GM18873 (cell line): ENCODE measurements around the gene CCDC127.
"Not testable (repeated sequence)": the region's sequence is repeated elsewhere in the genome, so short reads cannot be mapped to it uniquely, and the experiment has no call there.

Experiments
- ATAC-seq: cut with Tn5 transposase; IDR thresholded peaks from one replicate; pipeline ENCODE4 v1.9.1; 2021; ENCODE audit warnings: mild to moderate bottlenecking, moderate library complexity, moderate number of reproducible peaks; ENCODE audit not compliant: unreplicated experiment, low FRiP score

The CCDC127 gene

GRCh38 chr5:174876-175465, 43.0 kb downstream of the CCDC127 start:
- ATAC-seq, result no peak

GRCh38 chr5:174291-174600, 43.7 kb downstream of the CCDC127 start:
- ATAC-seq, result no peak

DNA sequence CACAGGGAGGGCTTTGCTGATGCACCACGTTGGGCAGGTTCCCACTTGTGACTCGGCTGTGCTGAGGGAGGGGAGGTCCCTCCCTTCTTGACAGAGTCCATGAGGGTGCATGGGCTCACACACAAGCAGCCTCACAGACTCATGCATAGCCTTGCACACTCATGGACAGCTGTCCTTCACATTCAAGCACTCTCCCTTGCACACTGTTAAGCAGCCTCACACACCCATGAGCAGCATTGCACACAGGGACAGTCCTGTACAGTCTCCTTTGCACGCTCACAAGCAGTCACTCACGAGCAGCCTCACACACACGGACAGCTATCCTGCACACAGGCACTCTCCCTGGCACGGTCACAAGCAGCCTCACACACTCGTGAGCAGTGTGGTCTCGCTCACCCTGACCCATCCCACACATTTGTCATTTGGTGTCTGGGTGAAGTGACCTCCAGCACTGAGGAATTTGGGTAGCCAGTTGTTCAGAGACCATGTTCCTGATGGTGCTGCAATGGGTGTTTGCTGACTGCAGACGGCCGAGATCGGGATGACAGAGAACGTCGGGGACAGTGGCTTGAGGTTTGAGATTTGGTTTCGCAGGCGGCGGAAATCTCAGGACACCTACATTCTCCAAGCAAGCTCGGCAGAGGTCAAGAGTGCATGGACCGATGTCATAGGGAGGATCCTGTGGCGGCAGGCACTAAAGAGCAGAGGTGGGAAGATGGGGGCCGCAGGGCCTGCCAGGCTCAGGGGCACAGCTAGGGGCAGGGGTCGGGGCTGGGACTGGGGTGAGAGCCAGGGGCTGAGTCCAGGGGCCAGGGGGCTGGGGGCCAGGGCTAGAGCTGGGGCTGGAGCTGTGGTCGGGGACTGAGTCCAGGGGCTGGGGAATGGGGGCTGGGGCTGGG, 44.3 kb downstream of the CCDC127 start:
- ATAC-seq, result no peak

DNA sequence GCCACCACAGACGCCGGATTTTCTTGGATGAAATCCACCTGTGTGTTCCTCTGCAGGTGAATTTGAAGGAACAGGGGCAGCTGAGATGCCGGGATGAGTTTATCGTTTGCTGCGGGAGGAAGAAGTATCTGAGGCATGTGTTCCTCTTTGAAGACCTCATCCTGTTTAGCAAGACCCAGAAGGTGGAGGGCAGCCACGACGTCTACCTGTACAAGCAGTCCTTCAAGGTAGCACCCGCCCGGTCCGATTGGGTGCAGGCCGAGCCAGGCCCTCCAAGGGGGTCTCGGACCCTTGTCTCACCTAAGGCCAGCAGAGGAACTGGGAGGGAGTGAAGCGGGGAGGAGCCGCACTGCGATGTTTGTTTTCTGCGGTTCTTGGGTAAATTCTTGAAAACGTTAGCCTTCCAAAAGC, 45.1 kb downstream of the CCDC127 start:
- no peak for ATAC-seq

DNA sequence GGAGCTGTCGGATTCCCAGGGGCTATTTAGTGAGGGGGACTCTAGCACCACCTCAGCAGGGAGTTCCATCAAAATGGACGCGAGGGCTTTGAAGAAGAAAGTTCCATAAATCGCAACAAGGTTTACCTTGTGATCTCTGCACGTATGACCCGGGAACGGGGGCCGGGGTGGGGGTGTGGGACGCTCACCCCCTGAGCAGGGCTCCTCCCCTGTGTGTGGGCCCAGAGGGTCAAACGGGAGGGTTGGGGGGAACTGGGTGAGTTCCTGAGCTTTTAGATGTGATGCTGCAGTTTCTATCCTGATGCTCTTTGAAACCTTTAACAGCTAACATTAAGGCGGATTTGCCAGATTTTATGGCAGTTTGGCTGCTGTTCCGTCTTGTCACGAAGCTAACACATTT, 45.5 kb downstream of the CCDC127 start:
- ATAC-seq, result no peak

GRCh38 chr5:171801-172331, 46.1 kb downstream of the CCDC127 start:
- no peak for ATAC-seq

- no peak for ATAC-seq
Observed at GRCh38 chr5:170971-171800, 46.8 kb downstream of the CCDC127 start.

DNA sequence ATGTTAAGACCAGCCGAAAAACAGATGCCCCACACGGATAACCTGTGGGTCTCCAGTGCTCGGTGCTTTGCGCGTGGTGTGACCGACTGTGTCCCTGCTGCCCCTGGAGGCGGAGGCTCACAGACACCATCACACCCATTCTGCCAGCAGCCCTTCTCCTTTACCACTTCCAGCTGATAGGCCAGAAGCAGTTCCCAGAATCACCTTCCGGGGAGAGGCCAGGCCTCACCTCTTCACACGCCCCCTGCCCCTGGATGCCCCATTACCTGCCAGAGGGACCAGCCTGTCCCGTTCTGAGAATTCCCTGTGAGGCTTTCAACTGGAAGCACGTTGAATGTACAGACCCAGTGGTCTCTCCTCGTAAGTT, 48.2 kb downstream of the CCDC127 start:
- ATAC-seq, result no peak

GRCh38 chr5:169071-169727, 48.8 kb downstream of the CCDC127 start:
- no peak for ATAC-seq

- ATAC-seq, result no peak
Observed at GRCh38 chr5:167982-168660, 49.8 kb downstream of the CCDC127 start.

- ATAC-seq, result no peak
Observed at GRCh38 chr5:167511-167910, 50.4 kb downstream of the CCDC127 start.

GRCh38 chr5:166441-167372, 51.2 kb downstream of the CCDC127 start:
- no peak for ATAC-seq

DNA sequence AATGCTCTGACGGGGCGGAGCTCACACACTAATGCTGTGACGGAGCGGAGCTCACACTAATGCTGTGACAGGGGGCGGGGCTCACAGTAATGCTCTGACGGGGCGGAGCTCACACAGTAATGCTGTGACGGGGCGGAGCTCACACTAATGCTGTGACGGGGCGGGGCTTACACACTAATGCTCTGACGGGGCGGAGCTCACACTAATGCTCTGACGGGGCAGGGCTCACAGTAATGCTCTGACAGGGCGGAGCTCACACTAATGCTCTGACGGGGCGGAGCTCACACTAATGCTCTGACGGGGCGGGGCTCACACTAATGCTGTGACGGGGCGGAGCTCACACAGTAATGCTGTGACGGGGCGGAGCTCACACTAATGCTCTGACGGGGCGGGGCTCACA, 53.2 kb downstream of the CCDC127 start:
- ATAC-seq, result not testable (repeated sequence)

- no peak for ATAC-seq
Observed at GRCh38 chr5:164244-164643, 53.7 kb downstream of the CCDC127 start.

- ATAC-seq, result no peak
Observed at GRCh38 chr5:163841-164240, 54.1 kb downstream of the CCDC127 start.

GRCh38 chr5:163338-163620, 54.7 kb downstream of the CCDC127 start:
- no peak for ATAC-seq

DNA sequence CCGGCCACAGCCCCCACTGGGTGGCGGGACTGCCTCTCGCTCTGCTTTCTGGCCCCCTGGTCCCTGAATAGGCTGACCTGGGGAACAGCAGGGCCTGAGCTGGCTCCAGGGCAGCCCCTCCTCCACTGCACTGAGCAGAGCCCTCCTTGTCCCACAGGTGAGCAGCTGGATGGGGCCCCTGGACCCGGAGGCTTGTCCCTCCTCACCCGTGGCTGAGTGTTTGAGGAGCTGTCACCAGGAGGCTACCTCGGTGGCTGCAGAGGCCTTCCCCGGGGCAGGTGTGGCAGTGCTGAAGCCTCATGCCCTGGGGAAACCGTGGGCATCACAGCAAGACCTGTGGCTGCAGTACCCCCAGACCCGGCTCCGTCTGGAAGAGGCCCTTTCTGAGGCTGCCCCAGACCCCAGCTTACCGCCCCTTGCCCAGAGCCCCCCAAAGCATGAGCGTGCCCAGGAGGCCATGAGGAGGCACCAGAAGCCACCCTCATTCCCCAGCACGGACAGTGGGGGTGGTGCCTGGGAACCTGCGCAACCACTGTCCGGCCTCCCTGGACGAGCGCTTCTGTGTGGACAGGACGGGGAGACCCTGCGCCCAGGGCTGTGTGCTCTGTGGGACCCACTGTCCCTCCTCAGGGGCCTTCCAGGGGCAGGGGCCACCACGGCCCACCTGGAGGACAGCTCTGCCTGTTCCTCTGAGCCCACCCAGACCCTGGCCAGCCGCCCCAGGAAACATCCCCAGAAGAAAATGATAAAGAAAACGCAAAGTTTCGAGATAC, 55.2 kb downstream of the CCDC127 start:
- no peak for ATAC-seq

GRCh38 chr5:162190-162564, 55.8 kb downstream of the CCDC127 start:
- no peak for ATAC-seq

DNA sequence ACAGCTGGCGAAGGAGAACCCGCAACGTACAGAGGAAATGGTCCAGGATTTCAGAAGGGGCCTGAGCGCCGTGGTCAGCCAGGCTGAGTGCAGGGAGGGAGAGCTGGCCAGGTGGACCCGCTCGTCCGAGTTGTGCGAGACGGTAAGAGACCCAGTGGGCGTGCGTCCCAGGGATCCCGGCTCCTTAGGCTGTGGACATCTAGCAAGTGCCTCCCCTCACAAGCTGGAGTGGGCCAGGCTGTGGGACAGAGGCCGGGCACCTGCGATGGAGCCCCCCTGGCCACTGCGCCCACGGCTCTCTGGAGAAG, 56.2 kb downstream of the CCDC127 start:
- no peak for ATAC-seq
